ENCODE data around the gene SNAP29.
"Not testable (repeated sequence)": the region's sequence is repeated elsewhere in the genome, so short reads cannot be mapped to it uniquely, and the experiment has no call there.

SNAP29 gene

GRCh38 chr22:20867179-20868024, 8.6 kb downstream of the SNAP29 start:
- no peak for DNase-seq

GRCh38 chr22:20868025-20868962, 9.5 kb downstream of the SNAP29 start:
- no peak for DNase-seq

GRCh38 chr22:20869234-20869633, 10.4 kb downstream of the SNAP29 start:
- no peak for DNase-seq

GRCh38 chr22:20873214-20873613, 14.4 kb downstream of the SNAP29 start:
- no peak for DNase-seq

- DNase-seq: no peak
These were observed 16.5 kb downstream of the SNAP29 start for GRCh38 chr22:20875296-20875695.

GRCh38 chr22:20877715-20878114, 18.9 kb downstream of the SNAP29 start:
- DNase-seq: no peak

GRCh38 chr22:20881231-20881630, 22.4 kb downstream of the SNAP29 start:
- no peak for DNase-seq

GRCh38 chr22:20881869-20882815, 23.3 kb downstream of the SNAP29 start:
- no peak for DNase-seq

GRCh38 chr22:20882855-20883254, 24.0 kb downstream of the SNAP29 start:
- DNase-seq: no peak

- no peak for DNase-seq
These were observed 25.6 kb downstream of the SNAP29 start for GRCh38 chr22:20884454-20884853.

- DNase-seq: no peak
These were observed 26.3 kb downstream of the SNAP29 start for GRCh38 chr22:20885017-20885556.

GRCh38 chr22:20885557-20886323, 26.9 kb downstream of the SNAP29 start:
- DNase-seq: peak; percentile 77

GRCh38 chr22:20887375-20887774, 28.6 kb downstream of the SNAP29 start:
- DNase-seq: no peak

GRCh38 chr22:20889025-20889704, 30.4 kb downstream of the SNAP29 start:
- no peak for DNase-seq

- no peak for DNase-seq
These were observed 31.2 kb downstream of the SNAP29 start for GRCh38 chr22:20889904-20890540.

GRCh38 chr22:20890975-20891374, 32.2 kb downstream of the SNAP29 start:
- DNase-seq: no peak

- DNase-seq: not testable (repeated sequence)
These were observed 38.9 kb downstream of the SNAP29 start for GRCh38 chr22:20897737-20898136.

GRCh38 chr22:20899827-20900423, 41.1 kb downstream of the SNAP29 start:
- DNase-seq: no peak

- DNase-seq: not testable (repeated sequence)
These were observed 42.6 kb downstream of the SNAP29 start for GRCh38 chr22:20901093-20902033.
